HCT116 (cell line): ENCODE data around the gene KCNK18. TPM values are rescaled to one million over a fixed set of nuclear protein-coding genes. Genes with fewer than 3 reads are reported as not detected.

Experiments used
- ATAC-seq: fragments of 200-7000 bp; cut with Tn5 transposase; 2 replicates; pipeline ENCODE4 v1.9.1; 2020; ENCODE audit warnings: mild to moderate bottlenecking, moderate library complexity
- BruUV-seq: library from RNA; stranded (reverse); fragments of 400-500 nt; replicated peaks from 2 replicates; lab custom pipeline; 2021; lab: Mats Ljungman, UMichigan
- CTCF ChIA-PET: fragments of 300-600 bp; sonication (Branson Sonifier 250); formaldehyde crosslinking; loops from one replicate; lab custom pipeline; 2021; ENCODE audit warnings: antibody characterized with exemption; lab: Charles Lee
- POLR2A ChIA-PET: fragments of 300-600, 350-600 bp; sonication (Branson Sonifier 250); formaldehyde crosslinking; loops from one replicate; lab custom pipeline; 2021; ENCODE audit warnings: antibody characterized with exemption; lab: Charles Lee
- RAD21 ChIA-PET, 2 experiments: fragments of 300-600 bp; sonication (Branson Sonifier 250); formaldehyde crosslinking; loops; one replicate each; lab custom pipeline; 2023; ENCODE audit warnings: low total read pairs in 2 of 2; ENCODE audit not compliant: uncharacterized antibody in 2 of 2, unreplicated experiment in 2 of 2, low non-redundant PET in 1 of 2; lab: Charles Lee
- DNase-seq: peaks from one replicate; pipeline ENCODE4 v3.0.0-alpha.2; 2010; ENCODE audit warnings: low read depth, low spot score
- H2AFZ ChIP-seq: fragments of 200-600 bp; shearing (Covaris generic), sonication (generic); 2 replicates; pipeline ENCODE4 v1.6.1; 2017; ENCODE audit warnings: low read depth, mixed run types, mixed read lengths, antibody characterized with exemption, low read length; ENCODE audit not compliant: poor library complexity, severe bottlenecking
- H3K27ac ChIP-seq: 2 replicates; pipeline ENCODE4 v1.5.1; 2012; ENCODE audit warnings: low read depth, low read length
- H3K27me3 ChIP-seq: fragments of 200-600 bp; sonication (generic); 2 replicates; pipeline ENCODE4 v1.6.1; 2016; ENCODE audit warnings: mixed run types, low read length, mixed read lengths; ENCODE audit not compliant: insufficient read depth
- H3K36me3 ChIP-seq, 2 experiments: fragments of 200-500 bp in 1 of 2; fragments of 200-600 bp in 1 of 2; sonication (Bioruptor generic) in 1 of 2; sonication (generic) in 1 of 2; 2 replicates each; pipeline versions ENCODE4 v1.5.1 to v1.6.1; 2014 to 2016; ENCODE audit warnings: low read length in 2 of 2, inconsistent platforms in 1 of 2, mixed read lengths in 1 of 2, mixed run types in 1 of 2; ENCODE audit not compliant: insufficient read depth in 2 of 2, control insufficient read depth in 1 of 2
- H3K4me1 ChIP-seq, 2 experiments: fragments of 200-600 bp in 1 of 2; sonication (generic) in 1 of 2; 2 replicates each; pipeline versions ENCODE4 v1.5.1 to v1.6.1; 2012 to 2017; ENCODE audit warnings: low read length in 2 of 2, inconsistent platforms in 1 of 2, mild to moderate bottlenecking in 1 of 2, mixed read lengths in 1 of 2, mixed run types in 1 of 2, moderate library complexity in 1 of 2; ENCODE audit not compliant: insufficient read depth in 2 of 2, control insufficient read depth in 1 of 2
- H3K4me2 ChIP-seq: fragments of 200-600 bp; sonication (generic); 2 replicates; pipeline ENCODE4 v1.6.1; 2017; ENCODE audit warnings: mixed run types, low read length, mixed read lengths
- H3K4me3 ChIP-seq, 2 experiments: fragments of 200-600 bp in 1 of 2; sonication (generic) in 1 of 2; replicated peaks in 1 of 2; 2 replicates each; pipeline ENCODE4 v1.5.1; 2011 to 2016; ENCODE audit warnings: low read length in 2 of 2, control low read depth in 1 of 2, low read depth in 1 of 2, mild to moderate bottlenecking in 1 of 2, mixed read lengths in 1 of 2, mixed run types in 1 of 2
- H3K79me2 ChIP-seq: fragments of 200-600 bp; sonication (generic); 2 replicates; pipeline ENCODE4 v1.6.1; 2017; ENCODE audit warnings: mild to moderate bottlenecking, mixed run types, low read length, moderate library complexity, mixed read lengths; ENCODE audit not compliant: insufficient read depth
- H3K9ac ChIP-seq: fragments of 200-600 bp; sonication (generic); 2 replicates; pipeline ENCODE4 v1.6.1; 2016; ENCODE audit warnings: low read length, mixed read lengths
- H3K9me2 ChIP-seq: fragments of 200-600 bp; sonication (generic), shearing (Covaris generic); 2 replicates; pipeline ENCODE4 v1.6.1; 2017; ENCODE audit warnings: mixed run types, mild to moderate bottlenecking, moderate library complexity; ENCODE audit not compliant: insufficient read depth
- H3K9me3 ChIP-seq, 2 experiments: fragments of 200-500 bp in 1 of 2; fragments of 200-600 bp in 1 of 2; sonication (Bioruptor generic) in 1 of 2; sonication (generic) in 1 of 2; 2 replicates each; pipeline ENCODE4 v1.6.1; 2014 to 2017; ENCODE audit warnings: low read length in 2 of 2, mixed read lengths in 2 of 2, inconsistent platforms in 1 of 2, low read depth in 1 of 2, mild to moderate bottlenecking in 1 of 2, mixed run types in 1 of 2, moderate library complexity in 1 of 2; ENCODE audit not compliant: control insufficient read depth in 1 of 2, insufficient read depth in 1 of 2
- H4K20me1 ChIP-seq: fragments of 200-600 bp; sonication (generic), shearing (Covaris generic); 2 replicates; pipeline ENCODE4 v1.6.1; 2017; ENCODE audit warnings: mixed run types, mild to moderate bottlenecking, moderate library complexity; ENCODE audit not compliant: insufficient read depth
- CBX3 ChIP-seq: IDR thresholded peaks from 2 replicates; pipeline ENCODE4 v1.6.1; 2012; ENCODE audit warnings: low read depth
- CEBPB ChIP-seq: IDR thresholded peaks from 2 replicates; pipeline ENCODE4 v1.6.1; 2012; ENCODE audit warnings: low read depth
- EGR1 ChIP-seq: IDR thresholded peaks from 2 replicates; pipeline ENCODE4 v1.6.1; 2012; ENCODE audit warnings: low read depth
- EZH2phosphoT487 ChIP-seq: fragments of 200-600 bp; IDR thresholded peaks from 2 replicates; pipeline ENCODE4 v1.6.1; 2018; ENCODE audit warnings: antibody characterized with exemption, borderline replicate concordance
- FOSL1 ChIP-seq: IDR thresholded peaks from 2 replicates; pipeline ENCODE4 v1.6.1; 2012; ENCODE audit warnings: low read depth
- POLR2AphosphoS5 ChIP-seq: IDR thresholded peaks from 2 replicates; pipeline ENCODE4 v1.6.1; 2011; ENCODE audit warnings: mild to moderate bottlenecking, low read depth, low read length, moderate library complexity
- RAD21 ChIP-seq: IDR thresholded peaks from 2 replicates; pipeline ENCODE4 v1.6.1; 2012; ENCODE audit warnings: low read depth, mild to moderate bottlenecking
- SIN3A ChIP-seq: IDR thresholded peaks from 2 replicates; pipeline ENCODE4 v1.6.1; 2012; ENCODE audit warnings: low read depth
- SRF ChIP-seq: IDR thresholded peaks from 2 replicates; pipeline ENCODE4 v1.6.1; 2012; ENCODE audit warnings: low read depth
- TCF7L2 ChIP-seq: IDR thresholded peaks from 2 replicates; pipeline ENCODE4 v1.7.0; 2011; ENCODE audit warnings: borderline replicate concordance, inconsistent platforms; ENCODE audit not compliant: insufficient read depth, insufficient read length; ENCODE audit errors: extremely low read depth
- YY1 ChIP-seq: IDR thresholded peaks from 2 replicates; pipeline ENCODE4 v1.6.1; 2011; ENCODE audit warnings: low read length, low read depth, moderate library complexity, mild to moderate bottlenecking; ENCODE audit not compliant: insufficient replicate concordance; ENCODE audit errors: extremely low read depth
- ZFX ChIP-seq: fragments of 450-650 bp; IDR thresholded peaks from 2 replicates; pipeline ENCODE4 v1.6.1; 2017
- ZNF274 ChIP-seq: fragments of 200-500 bp; sonication (Bioruptor generic); IDR thresholded peaks from 2 replicates; pipeline ENCODE4 v1.6.1; 2014; ENCODE audit warnings: mild to moderate bottlenecking, low read depth, low read length, inconsistent platforms
- intact Hi-C: fragments of 100-400 bp; cut with micrococcal nuclease; formaldehyde crosslinking; loops from 2 replicates; pipeline ENCODE4 v1.10.0; 2022
- total RNA-seq: library from RNA; stranded (reverse); gene quantifications from one replicate; pipeline ENCODE4 v1.2.1, GENCODE V29; 2021; ENCODE audit not compliant: unreplicated experiment
- TF ChIP-seq, protein P1 (sequence below): IDR thresholded peaks from 2 replicates; pipeline ENCODE4 v1.6.1; 2012
- TF ChIP-seq, protein P2 (sequence below): IDR thresholded peaks from 2 replicates; pipeline ENCODE4 v1.6.1; 2011; ENCODE audit warnings: mild to moderate bottlenecking, low read length, moderate library complexity; ENCODE audit not compliant: insufficient replicate concordance; ENCODE audit errors: extremely low read depth
- TF ChIP-seq, protein P3 (sequence below): IDR thresholded peaks from 2 replicates; pipeline ENCODE4 v1.6.1; 2012; ENCODE audit warnings: low read depth
- TF ChIP-seq, protein P4 (sequence below), 3 experiments: fragments of 200-600 bp in 1 of 3; sonication (generic) in 1 of 3; IDR thresholded peaks in 2 of 3; conservative IDR thresholded peaks in 1 of 3; 2 replicates each; pipeline ENCODE4 v1.5.1; 2012 to 2017; ENCODE audit warnings: low read depth in 2 of 3, low read length in 2 of 3, antibody characterized with exemption in 1 of 3, borderline replicate concordance in 1 of 3, control low read depth in 1 of 3, mild to moderate bottlenecking in 1 of 3, mixed read lengths in 1 of 3, mixed run types in 1 of 3, moderate library complexity in 1 of 3; ENCODE audit not compliant: insufficient read depth in 1 of 3
- TF ChIP-seq, protein P5 (sequence below): IDR thresholded peaks from 2 replicates; pipeline ENCODE4 v1.6.1; 2012

Gene KCNK18
- total RNA-seq, 1 experiment from 2014 or later, result not detected

DNA sequence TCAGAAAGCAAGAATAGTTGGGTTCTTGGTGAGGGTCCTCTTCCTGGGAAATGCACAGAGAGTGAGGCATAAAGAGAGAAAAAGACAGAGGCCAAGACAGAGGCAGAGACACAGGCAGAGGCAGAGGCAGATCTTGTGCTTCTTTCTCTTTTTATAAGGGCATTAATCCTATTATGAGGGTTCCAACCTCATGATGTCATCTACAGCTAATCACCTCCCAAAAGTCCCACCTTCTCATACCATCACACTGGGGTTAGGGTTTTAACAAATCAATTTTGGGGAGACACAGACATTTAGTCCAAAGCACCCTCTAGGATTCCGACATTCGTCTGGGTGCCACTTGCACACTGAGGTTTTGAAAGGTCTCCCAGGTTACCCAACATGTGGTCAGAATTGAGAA is 17.8 kb downstream of the KCNK18 start:
- TF ChIP-seq RAD21 (no peak), YY1 (no peak), EZH2phosphoT487 (no peak), ZNF274 (no peak), CBX3 (no peak), FOSL1 (no peak), EGR1 (no peak), CEBPB (no peak), TCF7L2 (no peak), POLR2AphosphoS5 (no peak), SRF (no peak), SIN3A (no peak), ZFX (no peak)
- TF ChIP-seq, protein P1, sequence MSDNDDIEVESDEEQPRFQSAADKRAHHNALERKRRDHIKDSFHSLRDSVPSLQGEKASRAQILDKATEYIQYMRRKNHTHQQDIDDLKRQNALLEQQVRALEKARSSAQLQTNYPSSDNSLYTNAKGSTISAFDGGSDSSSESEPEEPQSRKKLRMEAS, result no peak
- TF ChIP-seq, protein P2, sequence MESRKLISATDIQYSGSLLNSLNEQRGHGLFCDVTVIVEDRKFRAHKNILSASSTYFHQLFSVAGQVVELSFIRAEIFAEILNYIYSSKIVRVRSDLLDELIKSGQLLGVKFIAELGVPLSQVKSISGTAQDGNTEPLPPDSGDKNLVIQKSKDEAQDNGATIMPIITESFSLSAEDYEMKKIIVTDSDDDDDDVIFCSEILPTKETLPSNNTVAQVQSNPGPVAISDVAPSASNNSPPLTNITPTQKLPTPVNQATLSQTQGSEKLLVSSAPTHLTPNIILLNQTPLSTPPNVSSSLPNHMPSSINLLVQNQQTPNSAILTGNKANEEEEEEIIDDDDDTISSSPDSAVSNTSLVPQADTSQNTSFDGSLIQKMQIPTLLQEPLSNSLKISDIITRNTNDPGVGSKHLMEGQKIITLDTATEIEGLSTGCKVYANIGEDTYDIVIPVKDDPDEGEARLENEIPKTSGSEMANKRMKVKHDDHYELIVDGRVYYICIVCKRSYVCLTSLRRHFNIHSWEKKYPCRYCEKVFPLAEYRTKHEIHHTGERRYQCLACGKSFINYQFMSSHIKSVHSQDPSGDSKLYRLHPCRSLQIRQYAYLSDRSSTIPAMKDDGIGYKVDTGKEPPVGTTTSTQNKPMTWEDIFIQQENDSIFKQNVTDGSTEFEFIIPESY, result no peak
- TF ChIP-seq, protein P3, sequence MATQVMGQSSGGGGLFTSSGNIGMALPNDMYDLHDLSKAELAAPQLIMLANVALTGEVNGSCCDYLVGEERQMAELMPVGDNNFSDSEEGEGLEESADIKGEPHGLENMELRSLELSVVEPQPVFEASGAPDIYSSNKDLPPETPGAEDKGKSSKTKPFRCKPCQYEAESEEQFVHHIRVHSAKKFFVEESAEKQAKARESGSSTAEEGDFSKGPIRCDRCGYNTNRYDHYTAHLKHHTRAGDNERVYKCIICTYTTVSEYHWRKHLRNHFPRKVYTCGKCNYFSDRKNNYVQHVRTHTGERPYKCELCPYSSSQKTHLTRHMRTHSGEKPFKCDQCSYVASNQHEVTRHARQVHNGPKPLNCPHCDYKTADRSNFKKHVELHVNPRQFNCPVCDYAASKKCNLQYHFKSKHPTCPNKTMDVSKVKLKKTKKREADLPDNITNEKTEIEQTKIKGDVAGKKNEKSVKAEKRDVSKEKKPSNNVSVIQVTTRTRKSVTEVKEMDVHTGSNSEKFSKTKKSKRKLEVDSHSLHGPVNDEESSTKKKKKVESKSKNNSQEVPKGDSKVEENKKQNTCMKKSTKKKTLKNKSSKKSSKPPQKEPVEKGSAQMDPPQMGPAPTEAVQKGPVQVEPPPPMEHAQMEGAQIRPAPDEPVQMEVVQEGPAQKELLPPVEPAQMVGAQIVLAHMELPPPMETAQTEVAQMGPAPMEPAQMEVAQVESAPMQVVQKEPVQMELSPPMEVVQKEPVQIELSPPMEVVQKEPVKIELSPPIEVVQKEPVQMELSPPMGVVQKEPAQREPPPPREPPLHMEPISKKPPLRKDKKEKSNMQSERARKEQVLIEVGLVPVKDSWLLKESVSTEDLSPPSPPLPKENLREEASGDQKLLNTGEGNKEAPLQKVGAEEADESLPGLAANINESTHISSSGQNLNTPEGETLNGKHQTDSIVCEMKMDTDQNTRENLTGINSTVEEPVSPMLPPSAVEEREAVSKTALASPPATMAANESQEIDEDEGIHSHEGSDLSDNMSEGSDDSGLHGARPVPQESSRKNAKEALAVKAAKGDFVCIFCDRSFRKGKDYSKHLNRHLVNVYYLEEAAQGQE, result no peak
- TF ChIP-seq, protein P4, sequence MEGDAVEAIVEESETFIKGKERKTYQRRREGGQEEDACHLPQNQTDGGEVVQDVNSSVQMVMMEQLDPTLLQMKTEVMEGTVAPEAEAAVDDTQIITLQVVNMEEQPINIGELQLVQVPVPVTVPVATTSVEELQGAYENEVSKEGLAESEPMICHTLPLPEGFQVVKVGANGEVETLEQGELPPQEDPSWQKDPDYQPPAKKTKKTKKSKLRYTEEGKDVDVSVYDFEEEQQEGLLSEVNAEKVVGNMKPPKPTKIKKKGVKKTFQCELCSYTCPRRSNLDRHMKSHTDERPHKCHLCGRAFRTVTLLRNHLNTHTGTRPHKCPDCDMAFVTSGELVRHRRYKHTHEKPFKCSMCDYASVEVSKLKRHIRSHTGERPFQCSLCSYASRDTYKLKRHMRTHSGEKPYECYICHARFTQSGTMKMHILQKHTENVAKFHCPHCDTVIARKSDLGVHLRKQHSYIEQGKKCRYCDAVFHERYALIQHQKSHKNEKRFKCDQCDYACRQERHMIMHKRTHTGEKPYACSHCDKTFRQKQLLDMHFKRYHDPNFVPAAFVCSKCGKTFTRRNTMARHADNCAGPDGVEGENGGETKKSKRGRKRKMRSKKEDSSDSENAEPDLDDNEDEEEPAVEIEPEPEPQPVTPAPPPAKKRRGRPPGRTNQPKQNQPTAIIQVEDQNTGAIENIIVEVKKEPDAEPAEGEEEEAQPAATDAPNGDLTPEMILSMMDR (IDR thresholded peaks at IDR 0.05 in 2 of 3, conservative IDR thresholded peaks at IDR 0.05 in 1 of 3; ENCODE audit: borderline replicate concordance in 1 of 3, insufficient read depth in 1 of 3, low read depth in 2 of 3, low read length in 2 of 3), result no peak
- TF ChIP-seq, protein P5, sequence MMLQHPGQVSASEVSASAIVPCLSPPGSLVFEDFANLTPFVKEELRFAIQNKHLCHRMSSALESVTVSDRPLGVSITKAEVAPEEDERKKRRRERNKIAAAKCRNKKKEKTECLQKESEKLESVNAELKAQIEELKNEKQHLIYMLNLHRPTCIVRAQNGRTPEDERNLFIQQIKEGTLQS, result no peak
- Histone ChIP-seq H2AFZ (no peak overlapping the region), H3K4me2 (no peak overlapping the region), H3K9ac (no peak overlapping the region), H3K79me2 (no peaks in the 10 kb centered on the region), H3K9me2 (no peaks in the 10 kb centered on the region), H4K20me1 (no peaks in the 10 kb centered on the region), H3K4me1 (peaks cover 0 to 11% of the 10 kb centered on the region in 2 experiments; a peak in 1 of 4 replicates), H3K27ac (no peak overlapping the region), H3K4me3 (no peak overlapping the region), H3K27me3 (peaks cover 11% of the 10 kb centered on the region; the same call in 1 of the 2 replicates), H3K9me3 (no peaks in the 10 kb centered on the region), H3K36me3 (no peaks in the 10 kb centered on the region)
- intact Hi-C loops, result no loop called here
- DNase-seq, result no peak
- RAD21 ChIA-PET, result no interaction called here
- POLR2A ChIA-PET, result no interaction called here
- no peak for ATAC-seq
- BruUV-seq, result no TSS peak
- CTCF ChIA-PET, result interaction anchor here (1.0 to 5.0 kb wide), 3 partner anchors 104 to 228 kb away, joined by 3 to 120 read pairs (median 21); no protein-coding TSS in a partner anchor
